ENCODE data around the gene CDH18.
"Not testable (repeated sequence)": the region's sequence is repeated elsewhere in the genome, so short reads cannot be mapped to it uniquely, and the experiment has no call there.

CDH18 gene

GRCh38 chr5:19835442-19835841 is 152.6 kb downstream of the CDH18 start:
- TF ChIP-seq CTCF (IDR thresholded peaks at IDR 0.05; ENCODE audit: poor library complexity, severe bottlenecking), result no peak
- Histone ChIP-seq H3K27me3 (ENCODE audit: insufficient read depth, poor library complexity, severe bottlenecking) (no peaks in the 10 kb centered on the region), H3K27ac (ENCODE audit: poor library complexity, severe bottlenecking) (no peak overlapping the region), H3K4me3 (ENCODE audit: severe bottlenecking) (no peak overlapping the region), H3K4me1 (ENCODE audit: insufficient read depth, poor library complexity, severe bottlenecking) (no peaks in the 10 kb centered on the region), H3K9me3 (ENCODE audit: severe bottlenecking) (no peaks in the 10 kb centered on the region), H3K36me3 (ENCODE audit: low read depth) (no peaks in the 10 kb centered on the region)
- ATAC-seq (ENCODE audit: low read depth) (no peak), DNase-seq (ENCODE audit: low spot score) (no peak)

GRCh38 chr5:19812720-19813119 is 175.3 kb downstream of the CDH18 start:
- not testable (repeated sequence) for H3K4me1 ChIP-seq (ENCODE audit: insufficient read depth, poor library complexity, severe bottlenecking); H3K27ac ChIP-seq (ENCODE audit: poor library complexity, severe bottlenecking); H3K27me3 ChIP-seq (ENCODE audit: insufficient read depth, poor library complexity, severe bottlenecking); H3K36me3 ChIP-seq (ENCODE audit: low read depth); H3K4me3 ChIP-seq (ENCODE audit: severe bottlenecking); ATAC-seq (ENCODE audit: low read depth); DNase-seq (ENCODE audit: low spot score); H3K9me3 ChIP-seq (ENCODE audit: severe bottlenecking)

- no peak for TF ChIP-seq CTCF (IDR thresholded peaks at IDR 0.05; ENCODE audit: poor library complexity, severe bottlenecking)
- H3K36me3 ChIP-seq (ENCODE audit: low read depth), result no peaks in the 10 kb centered on the region
- ATAC-seq (ENCODE audit: low read depth), result no peak
- no peak overlapping the region for H3K4me3 ChIP-seq (ENCODE audit: severe bottlenecking)
- no peaks in the 10 kb centered on the region for H3K9me3 ChIP-seq (ENCODE audit: severe bottlenecking)
- no peaks in the 10 kb centered on the region for H3K27me3 ChIP-seq (ENCODE audit: insufficient read depth, poor library complexity, severe bottlenecking)
- H3K27ac ChIP-seq (ENCODE audit: poor library complexity, severe bottlenecking), result no peak overlapping the region
- no peak for DNase-seq (ENCODE audit: low spot score)
- no peaks in the 10 kb centered on the region for H3K4me1 ChIP-seq (ENCODE audit: insufficient read depth, poor library complexity, severe bottlenecking)
Observed at GRCh38 chr5:19806756-19807155, 181.2 kb downstream of the CDH18 start.

GRCh38 chr5:19802686-19803085 is 185.3 kb downstream of the CDH18 start:
- no peaks in the 10 kb centered on the region for H3K36me3 ChIP-seq (ENCODE audit: low read depth)
- TF ChIP-seq CTCF (IDR thresholded peaks at IDR 0.05; ENCODE audit: poor library complexity, severe bottlenecking), result no peak
- H3K4me3 ChIP-seq (ENCODE audit: severe bottlenecking), result no peak overlapping the region
- ATAC-seq (ENCODE audit: low read depth) (no peak), DNase-seq (ENCODE audit: low spot score) (no peak)
- no peaks in the 10 kb centered on the region for H3K4me1 ChIP-seq (ENCODE audit: insufficient read depth, poor library complexity, severe bottlenecking)
- no peak overlapping the region for H3K27ac ChIP-seq (ENCODE audit: poor library complexity, severe bottlenecking)
- H3K9me3 ChIP-seq (ENCODE audit: severe bottlenecking), result no peaks in the 10 kb centered on the region
- H3K27me3 ChIP-seq (ENCODE audit: insufficient read depth, poor library complexity, severe bottlenecking), result no peaks in the 10 kb centered on the region

- no peak overlapping the region for H3K4me3 ChIP-seq (ENCODE audit: severe bottlenecking)
Observed at GRCh38 chr5:19795218-19795617, 192.8 kb downstream of the CDH18 start.

More at GRCh38 chr5:19795218-19795617, 192.8 kb downstream of the CDH18 start:
- no peak overlapping the region for H3K27ac ChIP-seq (ENCODE audit: poor library complexity, severe bottlenecking)
- peak; percentile 74 for ATAC-seq (ENCODE audit: low read depth)
- H3K27me3 ChIP-seq (ENCODE audit: insufficient read depth, poor library complexity, severe bottlenecking), result no peaks in the 10 kb centered on the region
- no peaks in the 10 kb centered on the region for H3K4me1 ChIP-seq (ENCODE audit: insufficient read depth, poor library complexity, severe bottlenecking)
- TF ChIP-seq CTCF (IDR thresholded peaks at IDR 0.05; ENCODE audit: poor library complexity, severe bottlenecking), result peak; percentile 71
- no peak for DNase-seq (ENCODE audit: low spot score)
- no peaks in the 10 kb centered on the region for H3K36me3 ChIP-seq (ENCODE audit: low read depth)
- H3K9me3 ChIP-seq (ENCODE audit: severe bottlenecking), result no peaks in the 10 kb centered on the region
